ENCODE results near the gene CADM2. TPM values are rescaled to one million over a fixed set of nuclear protein-coding genes. Genes with fewer than 3 reads are reported as not detected.

CADM2 gene
- total RNA-seq, 1 experiment from 2014 or later = not detected

GRCh38 chr3:85495602-85496001 is 536.8 kb downstream of the CADM2 start:
- ATAC-seq (no peak), DNase-seq (ENCODE audit: low read depth, low spot score) (no peak)
- H3K9me3 ChIP-seq (ENCODE audit: control insufficient read depth in 1 of 2, insufficient read depth in 1 of 2, low read depth in 1 of 2, low read length in 2 of 2) = peaks cover 3 to 4% of the 10 kb centered on the region in 2 experiments; a peak in 3 of 4 replicates
- no peak overlapping the region for H3K27ac ChIP-seq (ENCODE audit: low read depth, low read length)
- H3K9ac ChIP-seq (ENCODE audit: low read length) = no peak overlapping the region
- H2AFZ ChIP-seq (ENCODE audit: low read depth, low read length, poor library complexity, severe bottlenecking) = no peak overlapping the region
- no peaks in the 10 kb centered on the region for H4K20me1 ChIP-seq (ENCODE audit: insufficient read depth)
- CTCF ChIA-PET = no interaction called here
- H3K27me3 ChIP-seq (ENCODE audit: insufficient read depth, low read length) = no peaks in the 10 kb centered on the region
- no peaks in the 10 kb centered on the region for H3K36me3 ChIP-seq (ENCODE audit: control insufficient read depth in 1 of 2, insufficient read depth in 2 of 2, low read length in 2 of 2)
- no TSS peak for BruUV-seq (replicated peaks)
- intact Hi-C loops (cut with micrococcal nuclease) = no loop called here
- RAD21 ChIA-PET (ENCODE audit: low non-redundant PET in 1 of 2, low total read pairs in 2 of 2, uncharacterized antibody in 2 of 2, unreplicated experiment in 2 of 2) = no interaction called here
- TF ChIP-seq ZFX (IDR thresholded peaks at IDR 0.05) (no peak), FOSL1 (IDR thresholded peaks at IDR 0.05; ENCODE audit: low read depth) (no peak), POLR2AphosphoS5 (IDR thresholded peaks at IDR 0.05; ENCODE audit: low read depth, low read length) (no peak), ELF1 (IDR thresholded peaks at IDR 0.05; ENCODE audit: borderline replicate concordance, low read depth) (no peak), SIN3A (IDR thresholded peaks at IDR 0.05; ENCODE audit: low read depth) (no peak), CEBPB (IDR thresholded peaks at IDR 0.05; ENCODE audit: low read depth) (no peak), TCF7L2 (IDR thresholded peaks at IDR 0.05; ENCODE audit: borderline replicate concordance, extremely low read depth, insufficient read depth, insufficient read length) (no peak), CTCF (IDR thresholded peaks at IDR 0.05 in 2 of 3, conservative IDR thresholded peaks at IDR 0.05 in 1 of 3; ENCODE audit: borderline replicate concordance in 1 of 3, insufficient read depth in 1 of 3, low read depth in 2 of 3, low read length in 2 of 3) (no peak), EZH2phosphoT487 (IDR thresholded peaks at IDR 0.05; ENCODE audit: borderline replicate concordance) (no peak), ZBTB33 (IDR thresholded peaks at IDR 0.05; ENCODE audit: extremely low read depth, insufficient replicate concordance, low read length) (no peak), RAD21 (IDR thresholded peaks at IDR 0.05; ENCODE audit: low read depth) (no peak), POLR2A (IDR thresholded peaks at IDR 0.05; ENCODE audit: borderline replicate concordance, extremely low read depth, insufficient read depth, insufficient read length) (no peak), SP1 (IDR thresholded peaks at IDR 0.05; ENCODE audit: low read depth) (no peak)
- TF ChIP-seq, protein P1, sequence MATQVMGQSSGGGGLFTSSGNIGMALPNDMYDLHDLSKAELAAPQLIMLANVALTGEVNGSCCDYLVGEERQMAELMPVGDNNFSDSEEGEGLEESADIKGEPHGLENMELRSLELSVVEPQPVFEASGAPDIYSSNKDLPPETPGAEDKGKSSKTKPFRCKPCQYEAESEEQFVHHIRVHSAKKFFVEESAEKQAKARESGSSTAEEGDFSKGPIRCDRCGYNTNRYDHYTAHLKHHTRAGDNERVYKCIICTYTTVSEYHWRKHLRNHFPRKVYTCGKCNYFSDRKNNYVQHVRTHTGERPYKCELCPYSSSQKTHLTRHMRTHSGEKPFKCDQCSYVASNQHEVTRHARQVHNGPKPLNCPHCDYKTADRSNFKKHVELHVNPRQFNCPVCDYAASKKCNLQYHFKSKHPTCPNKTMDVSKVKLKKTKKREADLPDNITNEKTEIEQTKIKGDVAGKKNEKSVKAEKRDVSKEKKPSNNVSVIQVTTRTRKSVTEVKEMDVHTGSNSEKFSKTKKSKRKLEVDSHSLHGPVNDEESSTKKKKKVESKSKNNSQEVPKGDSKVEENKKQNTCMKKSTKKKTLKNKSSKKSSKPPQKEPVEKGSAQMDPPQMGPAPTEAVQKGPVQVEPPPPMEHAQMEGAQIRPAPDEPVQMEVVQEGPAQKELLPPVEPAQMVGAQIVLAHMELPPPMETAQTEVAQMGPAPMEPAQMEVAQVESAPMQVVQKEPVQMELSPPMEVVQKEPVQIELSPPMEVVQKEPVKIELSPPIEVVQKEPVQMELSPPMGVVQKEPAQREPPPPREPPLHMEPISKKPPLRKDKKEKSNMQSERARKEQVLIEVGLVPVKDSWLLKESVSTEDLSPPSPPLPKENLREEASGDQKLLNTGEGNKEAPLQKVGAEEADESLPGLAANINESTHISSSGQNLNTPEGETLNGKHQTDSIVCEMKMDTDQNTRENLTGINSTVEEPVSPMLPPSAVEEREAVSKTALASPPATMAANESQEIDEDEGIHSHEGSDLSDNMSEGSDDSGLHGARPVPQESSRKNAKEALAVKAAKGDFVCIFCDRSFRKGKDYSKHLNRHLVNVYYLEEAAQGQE (IDR thresholded peaks at IDR 0.05; ENCODE audit: low read depth) = no peak
- TF ChIP-seq, protein P2, sequence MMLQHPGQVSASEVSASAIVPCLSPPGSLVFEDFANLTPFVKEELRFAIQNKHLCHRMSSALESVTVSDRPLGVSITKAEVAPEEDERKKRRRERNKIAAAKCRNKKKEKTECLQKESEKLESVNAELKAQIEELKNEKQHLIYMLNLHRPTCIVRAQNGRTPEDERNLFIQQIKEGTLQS (IDR thresholded peaks at IDR 0.05) = no peak
- no peak overlapping the region for H3K4me2 ChIP-seq (ENCODE audit: low read length)
- H3K4me1 ChIP-seq (ENCODE audit: control insufficient read depth in 1 of 2, insufficient read depth in 2 of 2, low read length in 2 of 2) = no peaks in the 10 kb centered on the region
- no peak overlapping the region for H3K4me3 ChIP-seq (replicated peaks in 1 of 2; ENCODE audit: low read depth in 1 of 2, low read length in 2 of 2)
- no peaks in the 10 kb centered on the region for H3K9me2 ChIP-seq (ENCODE audit: insufficient read depth)
- POLR2A ChIA-PET = no interaction called here
- no peaks in the 10 kb centered on the region for H3K79me2 ChIP-seq (ENCODE audit: insufficient read depth, low read length)
